Ovary (tissue), 9 donors: ENCODE measurements around the gene SPINT2. TPM values are rescaled to one million over a fixed set of nuclear protein-coding genes. Genes with fewer than 3 reads are reported as not detected.
A peak's percentile ranks its signal among the peaks of the same experiment; 100 is the strongest.

ENCODE experiments used
- DNase-seq, 5 donors: peaks; one replicate each; pipeline ENCODE4 v3.0.0-alpha.2; 2019 to 2020
- H3K27ac ChIP-seq, 2 donors: fragments of 200-600 bp; one replicate each; pipeline versions ENCODE4 v1.5.1 to v1.8.0; 2019 to 2022
- H3K27me3 ChIP-seq: fragments of 200-600 bp; one replicate; pipeline ENCODE4 v1.8.0; 2022
- H3K36me3 ChIP-seq: fragments of 200-600 bp; sonication (generic); one replicate; pipeline ENCODE4 v1.5.1; 2019
- H3K4me1 ChIP-seq: one replicate; pipeline ENCODE4 v1.8.1; 2013; ENCODE audit warnings: mild to moderate bottlenecking, moderate library complexity; ENCODE audit not compliant: insufficient read depth
- H3K4me3 ChIP-seq: fragments of 200-600 bp; sonication (generic); one replicate; pipeline ENCODE4 v1.5.1; 2017
- H3K9me3 ChIP-seq, 2 donors: fragments of 200-600 bp in 1 of 2; sonication (generic) in 1 of 2; one replicate each; pipeline versions ENCODE4 v1.5.1 to v1.8.1; 2013 to 2019; ENCODE audit warnings: mild to moderate bottlenecking in 1 of 2, moderate library complexity in 1 of 2
- EP300 ChIP-seq: sonication (generic); formaldehyde crosslinking; IDR thresholded peaks from one replicate; pipeline ENCODE4 v1.6.1; 2017; ENCODE audit warnings: antibody characterized with exemption
- POLR2A ChIP-seq: fragments of 450-650 bp; IDR thresholded peaks from one replicate; pipeline ENCODE4 v1.6.1; 2017; ENCODE audit warnings: antibody characterized with exemption, mild to moderate bottlenecking, moderate library complexity
- WGBS, 3 donors: extraction: QIAGEN DNeasy Blood & Tissue Kit in 1 of 3; methylation state at CpG; one replicate each; pipeline versions ENCODE4 v1.1.5 to v1.1.7; 2013 to 2017; 5-methylcytosine and 5-hydroxymethylcytosine counted together
- intact Hi-C, 4 donors: fragments of 100-400 bp; cut with DNase I; formaldehyde crosslinking; loops; one replicate each; pipeline versions ENCODE4 v1.11.0 to v1.15.1; 2022 to 2023
- polyA plus RNA-seq, 2 donors: library from polyadenylated mRNA; stranded (reverse); fragments of 200-250 nt in 1 of 2; fragments of 350-450 nt in 1 of 2; fragmentation: Illumina TruSeq in 1 of 2; extraction: RNeasy Lipid Tissue Mini Kit (QIAGEN cat#74804) in 1 of 2; gene quantifications; one replicate each; pipeline ENCODE4 v1.2.3, GENCODE V29; 2013 to 2014
- total RNA-seq, 7 donors: library from RNA; depleted of rRNA in 2 of 7; stranded (reverse); fragments of >200 nt in 2 of 7; fragmentation: NEBNext Ultra II Directional in 3 of 7; extraction: Animal tissue kit (Norgen Biotek cat#: 25700) in 3 of 7; gene quantifications; one replicate each; pipeline versions ENCODE4 v1.1.0 to v1.2.4, GENCODE V29; 2016 to 2023
- TF ChIP-seq, protein P1 (sequence below), 3 donors: fragments of 450-650 bp in 2 of 3; fragments of 200-600 bp in 1 of 3; IDR thresholded peaks; one replicate each; pipeline versions ENCODE4 v1.5.1 to v1.8.0; 2016 to 2022; ENCODE audit warnings: antibody characterized with exemption in 3 of 3, mild to moderate bottlenecking in 1 of 3
- donor health status: DM: no; HTN: no; CAD: no; lungs with moderate emphysema.
- donor health status: DM: no; HTN: no; CAD: no.
- donor health status: Bipolar disorder and iron deficiency.
- donor health status: DM: yes; HTN: yes; CAD: no.
- donor health status: DM: no; HTN: no; CAD: no.
- donor health status: DM: yes; HTN: yes; CAD: no.

Gene SPINT2
- total and polyA plus RNA-seq, 9 donors: 71.5 to 556 (median 117) TPM

DNA sequence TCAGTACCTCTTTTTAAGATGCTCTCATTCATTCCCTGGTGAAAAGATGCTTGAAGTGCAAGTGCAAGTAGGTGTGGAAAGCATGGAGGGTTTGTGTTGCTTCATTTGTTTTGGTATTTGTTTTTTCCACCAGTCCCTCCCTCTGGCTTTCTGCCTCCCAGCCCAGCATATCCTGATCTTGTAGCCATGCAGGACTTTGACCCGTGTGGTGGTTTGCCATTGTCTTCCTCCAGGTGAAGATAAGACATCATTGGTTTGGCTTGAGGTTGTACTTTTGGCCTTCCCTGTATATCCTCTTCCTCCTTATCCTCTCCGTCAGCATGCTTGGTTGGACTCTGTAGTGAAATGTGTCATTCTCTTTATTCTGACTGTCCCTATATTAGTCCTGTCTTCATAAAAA, 9.1 kb downstream of the SPINT2 start:
- Histone ChIP-seq H3K4me3 (no peak overlapping the region), H3K9me3 (no peaks in the 10 kb centered on the region), H3K36me3 (no peaks in the 10 kb centered on the region), H3K27me3 (no peaks in the 10 kb centered on the region), H3K4me1 (peaks cover 8% of the 10 kb centered on the region), H3K27ac (no peak overlapping the region)
- WGBS, 3 donors: 79 to 86% (median 80%) methylated on average over 2 of the region's 2 CpGs
- intact Hi-C loops: no loop called here
- TF ChIP-seq, protein P1, sequence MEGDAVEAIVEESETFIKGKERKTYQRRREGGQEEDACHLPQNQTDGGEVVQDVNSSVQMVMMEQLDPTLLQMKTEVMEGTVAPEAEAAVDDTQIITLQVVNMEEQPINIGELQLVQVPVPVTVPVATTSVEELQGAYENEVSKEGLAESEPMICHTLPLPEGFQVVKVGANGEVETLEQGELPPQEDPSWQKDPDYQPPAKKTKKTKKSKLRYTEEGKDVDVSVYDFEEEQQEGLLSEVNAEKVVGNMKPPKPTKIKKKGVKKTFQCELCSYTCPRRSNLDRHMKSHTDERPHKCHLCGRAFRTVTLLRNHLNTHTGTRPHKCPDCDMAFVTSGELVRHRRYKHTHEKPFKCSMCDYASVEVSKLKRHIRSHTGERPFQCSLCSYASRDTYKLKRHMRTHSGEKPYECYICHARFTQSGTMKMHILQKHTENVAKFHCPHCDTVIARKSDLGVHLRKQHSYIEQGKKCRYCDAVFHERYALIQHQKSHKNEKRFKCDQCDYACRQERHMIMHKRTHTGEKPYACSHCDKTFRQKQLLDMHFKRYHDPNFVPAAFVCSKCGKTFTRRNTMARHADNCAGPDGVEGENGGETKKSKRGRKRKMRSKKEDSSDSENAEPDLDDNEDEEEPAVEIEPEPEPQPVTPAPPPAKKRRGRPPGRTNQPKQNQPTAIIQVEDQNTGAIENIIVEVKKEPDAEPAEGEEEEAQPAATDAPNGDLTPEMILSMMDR (IDR thresholded peaks at IDR 0.05): no peak
- DNase-seq: no peak

DNA sequence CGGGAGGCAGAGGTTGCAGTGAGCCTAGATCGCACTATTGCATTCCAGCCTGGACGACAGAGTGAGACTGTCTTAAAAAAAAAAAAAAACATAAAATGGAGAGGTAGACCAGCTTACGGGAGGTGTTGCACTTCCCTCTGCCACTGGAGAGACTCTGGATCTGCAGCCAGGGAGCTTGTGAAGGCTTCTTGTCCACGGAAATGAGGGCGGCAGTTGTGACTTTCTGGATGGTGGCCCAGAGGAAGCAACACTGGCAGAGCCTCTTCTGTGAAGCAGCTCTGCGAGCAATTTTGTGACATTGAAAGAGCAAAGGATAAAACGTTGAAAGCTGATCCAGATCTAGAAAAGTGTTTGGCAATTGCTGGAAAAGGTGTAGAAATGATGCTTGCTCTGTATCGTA, 10.4 kb downstream of the SPINT2 start:
- Histone ChIP-seq H3K36me3 (no peaks in the 10 kb centered on the region), H3K27me3 (no peaks in the 10 kb centered on the region), H3K4me1 (peaks cover 8% of the 10 kb centered on the region), H3K9me3 (no peaks in the 10 kb centered on the region), H3K4me3 (no peak overlapping the region), H3K27ac (no peak overlapping the region)
- intact Hi-C loops: no loop called here
- TF ChIP-seq POLR2A (no peak), EP300 (no peak)
- TF ChIP-seq, protein P1 (IDR thresholded peaks at IDR 0.05): no peak
- DNase-seq: no peak
- 56 to 68% (median 62%) methylated on average over 9 of the region's 9 CpGs for WGBS, 3 donors

DNA sequence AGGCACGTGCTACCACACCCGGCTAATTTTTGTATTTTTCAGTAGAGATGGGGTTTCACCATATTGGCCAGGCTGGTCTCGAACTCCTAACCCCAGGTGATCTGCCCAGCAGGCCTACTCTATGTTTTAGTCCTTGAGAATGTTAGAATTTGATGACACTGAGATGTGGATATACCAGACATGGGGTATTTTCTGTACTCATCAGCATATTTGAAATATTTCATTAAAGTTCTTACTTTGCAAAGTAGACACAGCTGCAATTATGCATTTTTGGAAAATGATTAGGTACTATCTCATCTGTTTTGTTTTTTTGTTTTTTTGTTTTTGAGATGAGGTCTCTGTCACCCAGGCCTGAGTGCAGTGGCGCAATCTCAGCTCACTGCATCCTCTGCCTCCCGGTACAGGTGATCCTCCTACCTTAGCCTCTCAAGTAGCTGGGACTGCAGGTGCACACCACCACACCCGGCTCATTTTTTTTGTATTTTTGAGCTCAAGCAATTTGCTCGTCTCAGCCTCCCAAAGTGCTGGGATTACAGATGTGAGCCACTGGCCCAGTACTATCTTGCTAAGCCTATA, 12.7 kb downstream of the SPINT2 start:
- intact Hi-C loops: no loop called here
- Histone ChIP-seq H3K9me3 (no peaks in the 10 kb centered on the region), H3K27ac (peak overlapping the region in 1 of 2 donors; percentile 71), H3K36me3 (no peaks in the 10 kb centered on the region), H3K4me1 (peaks cover 10% of the 10 kb centered on the region), H3K4me3 (no peak overlapping the region), H3K27me3 (no peaks in the 10 kb centered on the region)
- TF ChIP-seq, protein P1 (IDR thresholded peaks at IDR 0.05): no peak
- TF ChIP-seq POLR2A (no peak), EP300 (no peak)
- 87 to 90% (median 90%) methylated on average over 7 of the region's 7 CpGs for WGBS, 3 donors
- no peak for DNase-seq

DNA sequence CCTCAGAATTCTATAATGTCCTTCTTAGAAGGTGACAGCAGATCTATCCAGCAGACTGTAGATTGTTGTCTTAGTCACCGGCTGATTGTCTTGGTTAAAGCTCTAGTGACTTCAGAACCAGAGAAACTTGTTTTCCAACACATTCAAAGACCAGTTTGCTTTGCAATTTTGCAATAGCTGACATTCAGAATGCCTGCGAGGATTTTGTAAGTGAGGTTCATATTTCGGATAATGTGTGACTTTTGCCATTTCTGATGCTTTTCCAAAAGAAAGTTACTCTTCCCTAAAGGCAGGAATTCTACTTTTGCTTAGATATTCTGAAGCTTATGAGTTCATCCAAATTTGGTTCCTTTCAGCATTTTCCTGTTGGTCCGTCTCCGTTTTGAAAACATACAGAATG, 13.2 kb downstream of the SPINT2 start:
- no peak for DNase-seq
- intact Hi-C loops: no loop called here
- H3K27me3 ChIP-seq: no peaks in the 10 kb centered on the region
- H3K27ac ChIP-seq: peak overlapping the region; percentile 68 to 71
- no peak overlapping the region for H3K4me3 ChIP-seq
- no peak for TF ChIP-seq POLR2A
- no peaks in the 10 kb centered on the region for H3K36me3 ChIP-seq
- WGBS, 3 donors: 9 to 15% (median 12%) methylated on average over 5 of the region's 5 CpGs
- H3K4me1 ChIP-seq: peaks cover 13% of the 10 kb centered on the region
- H3K9me3 ChIP-seq: no peaks in the 10 kb centered on the region

DNA sequence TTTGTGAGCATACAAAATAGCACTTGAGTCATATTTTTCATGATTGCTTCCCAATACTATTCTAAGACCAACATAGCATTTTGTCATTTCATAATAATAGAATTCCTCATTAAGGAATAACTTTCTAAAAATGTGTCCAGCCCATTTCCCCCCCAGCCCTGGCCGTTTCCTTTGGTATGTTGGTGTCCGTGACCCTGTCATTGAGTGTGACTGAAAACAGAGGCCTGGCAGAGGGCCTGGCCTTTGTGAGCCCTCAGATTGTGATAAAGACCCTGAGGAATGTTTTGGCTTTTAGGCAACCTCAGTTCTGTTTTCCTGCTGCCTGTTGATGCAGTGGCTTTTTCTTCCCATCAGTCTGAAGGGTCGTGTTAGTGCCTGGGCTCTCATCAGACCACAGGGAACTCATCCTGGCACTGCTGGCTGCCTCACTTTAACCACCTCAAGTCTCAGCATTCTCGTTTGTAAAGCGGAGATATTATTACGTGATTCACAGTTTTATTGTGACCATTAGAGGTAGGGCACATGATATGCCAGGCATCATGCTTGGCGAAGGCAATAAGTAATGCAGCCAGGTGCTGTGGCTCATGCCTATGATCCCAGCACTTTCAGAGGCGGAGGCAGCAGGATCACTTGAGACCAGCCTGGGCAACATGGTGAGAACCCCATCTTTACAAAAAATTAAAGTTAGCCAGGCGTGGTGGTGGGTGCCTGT, 13.8 kb downstream of the SPINT2 start:
- WGBS, 3 donors: 36 to 45% (median 44%) methylated on average over 9 of the region's 9 CpGs
- peak in 4 of 5 donors; percentile 69 to 85 (median 76) for DNase-seq
- intact Hi-C loops: no loop called here
- Histone ChIP-seq H3K27ac (peak overlapping the region; percentile 68 to 71), H3K9me3 (no peaks in the 10 kb centered on the region), H3K4me3 (no peak overlapping the region), H3K36me3 (no peaks in the 10 kb centered on the region), H3K4me1 (peaks cover 15% of the 10 kb centered on the region), H3K27me3 (no peaks in the 10 kb centered on the region)
- no peak for TF ChIP-seq POLR2A
